ENCODE data around the gene PLCB1. TPM values are rescaled to one million over a fixed set of nuclear protein-coding genes. Genes with fewer than 3 reads are reported as not detected.

PLCB1 gene
- total RNA-seq, 1 donor from 2014 or later: 7.2 TPM

DNA sequence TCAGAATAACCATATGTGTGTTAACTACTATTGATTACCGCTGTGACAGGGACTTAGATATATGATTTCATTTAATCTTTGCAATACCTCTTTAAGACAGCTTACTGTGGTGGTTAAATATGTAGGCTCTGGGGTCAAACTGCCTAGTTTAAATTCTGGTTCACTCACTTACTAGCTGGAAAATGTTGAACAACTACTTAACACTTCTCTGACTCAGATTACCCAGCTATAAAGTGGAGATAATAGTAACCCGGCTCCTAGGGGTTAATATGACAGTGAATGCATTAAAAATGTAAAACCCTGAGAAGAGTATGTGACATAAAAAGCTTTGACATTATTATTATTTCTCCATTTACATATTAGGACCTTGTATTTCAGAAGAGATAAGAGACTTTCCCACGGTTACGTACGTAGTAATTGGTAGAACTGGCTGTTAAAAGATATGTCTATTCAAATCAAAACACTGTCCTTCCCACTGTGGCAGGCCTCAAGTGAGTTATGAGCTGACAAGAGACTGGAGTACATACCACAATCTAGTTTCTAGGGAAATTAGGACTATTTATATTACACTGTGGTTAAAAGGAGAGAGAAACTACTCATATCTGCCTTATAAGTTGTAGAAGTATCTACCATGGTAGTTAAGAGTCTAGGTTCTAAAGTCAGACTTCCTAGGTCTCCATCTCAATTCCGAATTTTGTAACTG is 4.4 kb upstream of the PLCB1 start:
- intact Hi-C loops (cut with DNase I): no loop called here
- no peak for DNase-seq (ENCODE audit: missing footprints)
- ATAC-seq: no peak

DNA sequence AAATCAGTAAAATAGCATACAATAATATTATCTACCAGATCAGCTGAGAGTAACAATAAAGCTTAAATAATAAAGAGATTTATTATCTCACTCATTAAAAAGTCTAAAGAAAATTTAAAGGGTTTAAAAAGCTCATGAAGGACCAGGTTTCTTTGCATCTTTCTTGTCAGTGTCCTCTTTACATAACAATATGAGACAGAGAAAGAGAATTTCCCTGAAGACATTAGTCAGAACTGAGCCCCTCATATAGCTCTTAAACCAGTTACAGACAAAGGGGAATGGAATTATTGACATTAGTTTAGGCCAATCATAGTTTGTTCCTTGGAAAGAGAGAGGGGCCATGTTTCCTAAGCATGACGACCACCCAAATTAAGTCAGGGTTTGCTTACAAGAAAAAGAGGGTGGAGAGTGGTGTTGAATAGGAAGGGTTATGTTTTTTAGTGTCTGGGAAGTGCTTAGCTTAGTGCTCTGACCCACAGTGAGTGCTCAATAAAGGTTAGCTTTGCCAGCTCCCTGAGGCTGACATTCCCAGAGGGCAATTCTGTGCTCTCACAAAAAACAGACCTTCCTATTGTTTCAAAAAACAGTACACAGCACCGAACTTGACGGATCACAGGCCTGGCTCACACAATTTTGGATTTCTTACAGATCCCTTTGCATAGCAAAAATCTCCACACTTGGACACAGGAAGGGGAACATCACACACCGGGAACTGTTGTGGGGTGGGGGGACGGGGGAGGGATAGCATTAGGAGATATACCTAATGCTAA is 3.6 kb upstream of the PLCB1 start:
- peak; percentile 7 for ATAC-seq
- intact Hi-C loops (cut with DNase I): no loop called here
- DNase-seq (ENCODE audit: missing footprints): no peak

DNA sequence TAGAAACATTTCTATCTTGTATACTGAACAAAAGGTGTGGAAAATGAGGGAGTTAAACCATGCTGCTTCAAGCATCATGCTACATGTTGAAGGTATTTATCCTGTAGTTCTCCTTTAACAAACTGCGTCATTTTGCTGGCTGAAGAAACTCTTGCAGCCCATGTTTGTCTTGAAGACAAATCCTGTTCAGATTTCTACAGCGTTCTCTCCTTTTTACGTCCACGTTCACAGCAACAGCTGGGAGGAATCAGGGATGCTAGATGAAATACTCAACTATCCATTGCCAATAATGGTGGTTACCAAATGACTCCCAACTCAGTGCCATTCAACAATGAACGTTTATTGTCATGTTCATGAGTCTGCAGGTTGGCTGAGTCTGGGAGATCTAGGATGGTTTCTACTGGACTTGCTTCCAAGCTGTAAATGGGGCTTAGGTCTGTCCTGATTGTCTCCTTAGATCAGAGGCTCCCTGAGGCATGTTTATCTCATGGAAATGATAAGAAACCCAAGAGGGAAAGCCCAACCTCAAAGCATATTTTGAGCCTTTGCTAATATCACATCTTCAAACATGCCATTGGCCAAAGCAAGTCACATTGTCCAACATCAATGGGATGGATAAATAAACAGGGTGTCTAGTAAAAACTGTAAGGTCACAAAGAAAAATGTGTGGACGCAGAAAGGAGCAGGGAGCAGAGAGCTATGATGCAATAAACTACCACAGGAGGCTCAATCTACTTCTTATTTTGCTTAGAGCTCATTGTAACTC is 2.7 kb upstream of the PLCB1 start:
- DNase-seq (ENCODE audit: missing footprints) (peak; percentile 63), ATAC-seq (peak; percentile 60)
- intact Hi-C loops (cut with DNase I): no loop called here

DNA sequence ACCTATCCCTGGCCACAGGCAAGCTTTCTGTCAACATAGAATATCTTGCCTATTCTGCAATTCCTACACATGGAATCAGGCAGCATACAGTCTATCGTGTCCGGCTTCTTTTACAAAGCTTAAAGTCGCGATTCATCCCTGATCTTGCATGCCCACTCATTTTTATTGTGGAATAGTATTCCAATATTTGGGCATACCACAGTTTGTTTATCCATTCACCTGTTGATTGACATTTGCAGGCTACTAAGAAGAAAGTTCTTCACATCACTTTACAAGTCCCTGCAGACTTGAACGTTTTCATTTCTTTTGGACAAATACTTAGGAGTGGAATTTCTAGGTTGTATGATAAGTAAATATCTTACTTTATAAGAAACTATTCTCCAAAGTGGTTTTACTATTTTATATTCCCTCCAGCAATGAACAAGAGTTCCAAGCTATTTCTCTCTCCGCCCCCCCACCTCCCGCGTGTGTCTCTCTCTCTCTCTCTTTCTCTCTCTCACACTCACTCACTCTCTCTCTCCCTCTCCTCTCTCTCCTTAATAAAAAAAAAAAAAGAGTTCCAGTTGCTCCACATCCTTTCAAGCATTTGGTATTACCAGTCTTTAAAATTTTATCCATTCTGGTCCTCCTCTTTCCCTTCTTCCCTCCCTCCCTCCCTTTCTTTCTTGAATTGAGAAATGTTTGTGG is 1.1 kb upstream of the PLCB1 start:
- DNase-seq (ENCODE audit: missing footprints) (no peak), ATAC-seq (no peak)
- intact Hi-C loops (cut with DNase I): loop anchor here (1.0 to 5.0 kb wide), 3 partner anchors 89 to 590 kb away; no protein-coding TSS in a partner anchor

DNA sequence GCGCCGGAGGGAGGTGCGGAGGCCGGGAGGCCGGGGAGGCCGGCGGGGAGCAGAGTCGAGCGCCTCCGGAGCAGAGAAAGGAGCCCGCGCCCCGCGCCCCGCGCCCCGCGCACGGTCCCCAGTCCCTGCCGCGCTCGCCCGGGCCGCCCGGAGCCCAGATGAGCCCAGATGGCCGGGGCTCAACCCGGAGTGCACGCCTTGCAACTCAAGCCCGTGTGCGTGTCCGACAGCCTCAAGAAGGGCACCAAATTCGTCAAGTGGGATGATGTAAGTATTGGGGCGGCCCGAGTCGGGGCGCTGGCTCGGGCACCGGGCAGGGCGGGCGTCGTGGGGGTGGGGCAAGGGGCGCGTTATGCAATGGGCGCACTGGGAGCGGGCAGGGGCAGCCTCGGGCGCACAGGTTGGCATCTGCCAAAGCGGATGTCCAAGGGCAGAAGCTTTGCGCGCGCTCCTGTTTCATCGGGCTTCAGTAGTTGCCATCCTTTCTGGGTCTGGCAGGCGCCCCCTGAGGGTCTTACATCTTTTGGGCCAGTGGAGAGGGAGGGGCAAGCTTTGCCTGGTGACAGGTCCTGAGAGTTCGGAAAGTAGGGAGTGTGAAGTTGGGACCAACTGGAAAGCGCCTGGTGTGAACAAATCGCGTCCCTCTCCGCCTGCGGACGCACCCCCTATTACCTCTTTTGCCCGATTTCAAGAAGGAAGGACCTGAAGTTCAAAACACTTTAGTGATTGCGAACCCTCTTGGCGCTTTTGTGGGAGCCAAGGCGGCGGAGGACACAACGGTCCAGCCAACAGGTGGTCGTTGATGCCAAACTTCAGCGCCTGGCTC is 631 bp downstream of the PLCB1 start:
- intact Hi-C loops (cut with DNase I): loop anchor here (1.0 to 5.0 kb wide), 3 partner anchors 90 to 257 kb away; no protein-coding TSS in a partner anchor
- no peak for ATAC-seq

DNA sequence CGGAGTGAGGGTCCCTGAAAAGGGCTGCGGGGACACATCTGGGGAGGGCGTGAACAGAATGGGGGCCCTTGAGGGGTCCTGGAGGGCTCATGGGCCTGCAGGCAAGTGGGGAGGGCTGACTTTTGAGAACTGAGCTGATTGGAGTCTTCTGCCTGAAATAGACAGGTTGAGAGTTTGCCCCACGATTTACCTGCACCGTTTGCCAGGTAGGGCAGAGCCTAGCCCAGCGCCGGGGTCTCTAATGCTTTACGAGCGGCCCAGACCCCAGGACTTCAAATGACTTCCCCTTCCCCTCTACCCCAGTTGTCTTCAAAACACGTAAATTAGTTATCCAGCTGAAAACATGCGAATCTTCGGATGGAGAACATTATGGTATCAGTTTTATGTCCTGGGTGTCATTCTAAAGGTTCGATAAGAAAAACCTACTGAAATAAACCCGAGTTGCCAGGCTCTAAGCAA is 1.3 kb downstream of the PLCB1 start:
- ATAC-seq (no peak), DNase-seq (ENCODE audit: missing footprints) (no peak)
- intact Hi-C loops (cut with DNase I): loop anchor here (5.0 kb wide), 2 partner anchors 91 to 174 kb away; no protein-coding TSS in a partner anchor

More for the DNA sequence above, 631 bp downstream of the PLCB1 start:
- DNase-seq (ENCODE audit: missing footprints): peak; percentile 72

DNA sequence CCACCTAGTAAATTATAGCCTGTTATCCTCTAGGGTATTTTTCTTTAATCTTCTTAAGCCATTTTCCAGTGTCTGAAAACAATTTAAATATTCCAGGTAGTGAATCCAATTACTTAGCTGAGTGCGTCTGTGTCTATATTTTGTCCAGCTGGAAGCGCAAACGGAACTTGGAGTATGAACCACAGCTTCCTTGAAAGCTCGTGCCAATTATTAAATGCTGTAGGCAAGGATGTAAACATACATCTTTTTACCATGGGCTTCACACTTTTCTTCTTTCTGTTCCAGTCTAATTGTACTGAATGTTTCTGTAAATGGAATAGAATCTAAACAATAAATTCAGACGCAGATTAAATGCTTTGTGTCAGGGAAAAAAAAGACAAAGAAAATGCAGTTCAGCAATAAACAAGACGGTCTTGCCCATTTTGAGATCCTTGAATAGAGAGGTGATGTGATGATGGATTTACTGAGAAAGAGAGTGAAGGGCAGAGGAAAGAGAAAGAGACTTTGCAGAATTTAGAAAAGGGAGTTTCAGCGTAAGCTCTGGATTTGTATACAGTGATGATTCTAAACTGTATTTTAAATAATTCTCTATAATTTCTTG is 1.9 kb downstream of the PLCB1 start:
- ATAC-seq (no peak), DNase-seq (ENCODE audit: missing footprints) (no peak)
- intact Hi-C loops (cut with DNase I): loop anchor here (5.0 kb wide), 2 partner anchors 92 to 173 kb away; no protein-coding TSS in a partner anchor

DNA sequence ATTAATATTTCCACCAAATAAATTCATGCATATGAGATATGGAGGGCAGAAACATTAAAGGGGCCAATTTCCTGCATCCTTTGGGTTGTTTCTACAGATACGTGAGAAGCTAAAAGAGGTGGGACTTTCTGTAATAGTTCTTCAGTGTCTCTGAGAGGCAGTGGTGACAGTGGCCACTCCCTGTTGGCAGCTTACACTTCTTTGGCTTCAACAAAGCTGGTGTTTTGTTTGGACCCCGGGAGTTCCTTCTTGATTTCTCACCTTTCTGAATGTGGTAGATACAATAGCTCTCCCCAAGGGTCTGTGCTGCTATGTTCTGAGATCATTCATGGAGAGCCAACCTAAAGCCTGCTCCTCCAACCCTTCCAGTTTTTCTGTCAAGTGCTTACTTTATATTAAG is 7.8 kb downstream of the PLCB1 start:
- intact Hi-C loops (cut with DNase I): no loop called here
- DNase-seq (ENCODE audit: missing footprints): no peak
- no peak for ATAC-seq

DNA sequence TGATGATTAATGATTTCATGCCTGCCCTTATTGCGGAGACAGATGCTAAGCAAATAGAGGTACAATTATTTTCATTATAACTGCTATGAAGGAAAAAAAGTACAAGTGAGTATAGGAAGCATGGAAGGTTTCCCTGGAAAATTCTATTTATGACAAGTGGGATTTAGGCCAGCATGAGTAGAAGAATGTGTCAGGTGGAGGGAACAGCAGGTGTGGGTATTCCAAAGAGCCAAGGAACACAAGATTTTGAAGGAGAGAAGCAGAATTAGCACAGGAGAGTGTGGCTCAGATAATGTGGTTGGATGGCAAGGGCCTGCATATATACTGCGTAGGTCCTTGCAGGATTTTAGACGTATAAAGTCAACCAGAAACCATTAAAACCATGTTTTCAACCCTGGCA is 11.4 kb downstream of the PLCB1 start:
- DNase-seq (ENCODE audit: missing footprints): no peak
- no peak for ATAC-seq
- intact Hi-C loops (cut with DNase I): no loop called here

DNA sequence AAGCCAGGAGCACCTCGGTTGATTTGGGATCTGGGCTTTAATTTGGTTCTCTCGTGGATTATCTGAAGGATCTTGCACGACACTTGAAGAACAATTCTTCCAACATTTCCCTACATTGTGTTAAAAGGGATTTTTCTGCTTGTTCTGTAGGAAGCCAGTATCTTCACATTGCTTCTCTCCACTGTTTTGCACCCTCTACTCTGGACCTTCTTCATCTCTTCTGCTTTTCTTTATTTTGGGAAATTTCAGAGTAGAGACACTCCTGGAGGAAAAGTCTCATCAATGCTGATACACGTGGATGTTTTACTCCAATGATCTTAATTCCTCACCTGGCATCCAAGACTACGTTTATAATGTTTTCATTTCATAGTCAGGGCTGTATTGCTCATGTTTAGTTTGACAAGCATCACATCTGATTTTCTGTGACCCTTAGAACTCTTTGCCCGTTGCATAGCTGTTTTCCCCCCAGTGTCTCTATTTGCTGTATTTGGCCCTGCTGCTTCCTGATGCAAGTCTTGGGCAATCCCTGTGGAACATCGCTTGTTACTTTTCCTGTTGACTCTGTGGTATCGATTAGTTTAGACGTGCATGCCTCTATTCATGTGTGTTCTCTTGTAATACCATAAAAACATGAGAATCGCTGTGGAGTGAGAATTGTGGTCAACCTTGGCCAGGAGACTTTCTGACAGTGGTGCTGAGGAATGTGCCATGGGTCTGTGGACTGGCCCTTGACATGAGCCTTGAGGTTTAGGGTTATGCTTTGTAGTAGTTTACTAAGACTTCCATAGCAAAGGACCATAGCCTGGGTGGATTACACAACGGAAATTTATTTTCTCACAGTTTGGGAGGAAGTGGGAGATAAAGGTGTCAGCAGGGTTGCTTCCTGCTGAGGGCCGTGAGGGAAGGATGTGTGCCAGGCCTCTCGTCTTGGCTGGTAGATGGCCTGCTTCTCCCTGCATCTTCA is 12.5 kb downstream of the PLCB1 start:
- intact Hi-C loops (cut with DNase I): no loop called here
- peak; percentile 41 for DNase-seq (ENCODE audit: missing footprints)
- peak; percentile 16 for ATAC-seq

DNA sequence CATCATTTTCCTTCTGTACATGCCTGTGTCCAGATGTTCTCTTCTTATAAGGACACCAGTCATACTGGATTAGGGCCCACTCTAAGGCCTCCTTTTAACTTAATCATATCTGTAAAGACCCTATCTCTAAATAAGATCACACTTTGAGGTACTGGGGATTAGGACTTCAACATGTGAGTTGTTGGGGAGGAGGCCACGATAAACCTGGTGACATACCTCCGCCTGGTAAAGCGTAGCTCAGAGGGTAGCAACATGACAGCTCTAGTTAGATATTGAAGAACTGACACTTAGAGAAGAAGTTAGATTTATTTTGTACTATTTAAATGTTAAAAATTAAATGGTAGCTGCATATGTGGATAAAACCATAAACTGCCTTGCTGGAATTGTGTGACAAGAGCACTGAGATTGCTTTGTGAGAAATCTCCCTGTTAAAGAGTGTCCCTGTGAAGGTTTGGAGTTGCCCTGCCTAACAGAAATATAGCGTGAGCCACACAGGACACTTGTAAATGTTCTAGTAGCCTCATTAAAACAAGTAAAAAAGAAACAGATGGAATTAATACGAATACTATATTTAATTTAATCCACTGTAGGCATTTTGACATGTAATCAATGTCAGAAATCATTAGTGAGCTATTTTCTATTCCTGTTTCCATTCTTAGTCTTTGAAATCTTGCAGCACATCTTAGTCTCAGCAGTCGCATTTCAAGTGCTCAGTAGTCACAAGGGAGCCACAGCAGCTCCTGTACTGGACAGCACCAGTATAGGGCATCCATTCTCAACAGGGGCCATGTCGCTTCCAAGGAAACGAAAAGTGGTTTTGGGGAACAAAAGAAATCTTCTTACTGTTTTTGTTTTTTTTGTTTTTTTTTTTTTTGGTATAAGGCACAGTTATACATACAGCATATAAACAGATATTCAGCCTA is 13.4 kb downstream of the PLCB1 start:
- ATAC-seq: no peak
- intact Hi-C loops (cut with DNase I): no loop called here
- DNase-seq (ENCODE audit: missing footprints): no peak

DNA sequence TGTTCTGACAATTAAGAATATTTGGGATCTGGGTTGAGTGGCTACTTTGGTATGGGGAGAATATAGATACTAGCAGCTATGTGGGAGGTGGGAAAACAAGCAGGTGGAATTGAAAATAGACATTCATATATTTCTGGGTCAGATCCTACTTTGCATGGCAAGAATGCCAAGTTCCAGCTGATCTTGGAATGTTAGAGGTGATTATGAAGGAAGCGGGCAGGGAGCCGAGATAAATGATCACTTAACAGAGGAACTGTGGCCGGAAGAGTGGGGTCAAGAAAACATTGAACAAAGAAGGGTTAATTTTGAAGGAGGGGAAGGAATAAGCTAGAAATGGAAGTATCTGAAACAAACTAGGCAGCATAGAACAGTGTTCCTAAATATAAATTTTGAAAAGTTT is 15.4 kb downstream of the PLCB1 start:
- intact Hi-C loops (cut with DNase I): no loop called here
- ATAC-seq: no peak
- no peak for DNase-seq (ENCODE audit: missing footprints)

DNA sequence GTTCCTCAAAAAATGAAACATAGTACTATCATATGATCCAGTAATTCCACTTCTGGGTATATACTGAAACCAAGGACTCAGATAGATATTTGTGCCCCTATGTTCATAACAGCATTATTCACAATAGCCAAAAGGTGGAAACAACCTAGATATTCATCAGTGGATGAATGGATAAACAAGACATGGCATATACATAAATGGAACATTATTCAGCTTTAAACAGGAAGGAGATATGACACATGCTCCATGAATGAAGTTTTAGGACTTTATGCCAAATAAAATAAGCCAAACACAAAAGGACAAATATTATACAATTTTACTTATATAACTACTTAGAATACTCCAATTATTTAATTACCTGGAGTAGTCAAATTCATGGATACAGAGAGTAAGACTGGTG is 16.4 kb downstream of the PLCB1 start:
- intact Hi-C loops (cut with DNase I): no loop called here
- ATAC-seq (no peak), DNase-seq (ENCODE audit: missing footprints) (no peak)

DNA sequence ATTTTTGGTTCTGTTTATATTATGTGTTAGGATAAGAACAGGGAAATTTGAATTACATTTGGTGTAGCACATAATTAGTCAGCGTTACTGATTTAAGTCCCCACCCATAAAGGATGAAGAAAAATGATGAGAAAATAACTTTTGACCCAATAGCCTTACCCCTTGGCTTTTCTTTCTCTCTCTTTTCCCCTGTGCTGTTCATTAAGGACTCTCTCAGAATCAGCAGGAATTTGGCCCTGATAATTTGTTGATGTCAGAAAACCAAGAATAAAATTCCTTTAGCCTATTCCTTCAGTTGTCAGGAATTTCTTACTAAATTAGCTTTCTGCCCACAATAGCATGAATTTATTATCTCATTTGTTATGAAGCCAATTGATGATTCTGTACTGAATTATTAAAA is 18.5 kb downstream of the PLCB1 start:
- intact Hi-C loops (cut with DNase I): no loop called here
- peak; percentile 42 for ATAC-seq
- no peak for DNase-seq (ENCODE audit: missing footprints)

DNA sequence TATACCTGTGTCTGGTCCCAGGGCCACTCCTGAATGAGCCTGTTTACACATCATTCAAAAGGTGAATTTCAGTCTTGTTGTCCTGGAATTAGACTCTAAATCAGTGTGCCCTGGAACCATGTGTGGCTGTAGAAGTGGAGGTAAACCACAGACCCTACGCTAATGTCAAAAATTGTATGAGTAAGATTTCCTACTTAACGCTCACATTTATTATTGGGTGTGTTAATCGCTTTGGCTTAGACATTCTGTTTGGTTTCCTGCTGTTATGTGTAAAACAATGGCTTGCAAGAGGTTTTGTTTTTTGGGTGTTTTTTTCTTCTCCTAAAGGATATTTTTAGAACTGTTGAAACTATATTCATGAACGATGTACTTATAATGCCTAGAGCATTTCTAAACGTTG is 19.3 kb downstream of the PLCB1 start:
- intact Hi-C loops (cut with DNase I): no loop called here
- ATAC-seq: no peak
- no peak for DNase-seq (ENCODE audit: missing footprints)

DNA sequence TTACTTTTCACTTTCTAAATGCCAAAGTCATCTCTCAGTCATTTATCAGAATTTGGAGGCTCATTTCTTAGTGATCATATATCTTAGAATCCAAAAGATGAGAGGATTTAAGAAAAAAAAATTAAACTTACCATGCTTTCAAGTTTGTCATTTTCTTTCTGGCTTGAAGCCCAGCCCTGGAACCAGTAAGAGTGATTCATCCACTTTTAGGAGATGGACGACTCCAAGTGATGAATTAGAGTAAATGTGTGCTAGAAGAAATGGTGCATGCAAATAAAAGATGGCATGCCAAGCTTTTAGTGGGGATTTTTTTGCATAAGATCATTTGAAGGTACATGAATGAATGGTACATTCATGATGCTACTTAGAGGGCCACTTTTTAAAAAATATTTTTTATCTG is 20.1 kb downstream of the PLCB1 start:
- intact Hi-C loops (cut with DNase I): no loop called here
- no peak for DNase-seq (ENCODE audit: missing footprints)
- no peak for ATAC-seq
